ENCODE data around the gene MTUS2. TPM values are rescaled to one million over a fixed set of nuclear protein-coding genes. Genes with fewer than 3 reads are reported as not detected.

Gene MTUS2
- total RNA-seq, 1 experiment from 2014 or later: 0.05 TPM

DNA sequence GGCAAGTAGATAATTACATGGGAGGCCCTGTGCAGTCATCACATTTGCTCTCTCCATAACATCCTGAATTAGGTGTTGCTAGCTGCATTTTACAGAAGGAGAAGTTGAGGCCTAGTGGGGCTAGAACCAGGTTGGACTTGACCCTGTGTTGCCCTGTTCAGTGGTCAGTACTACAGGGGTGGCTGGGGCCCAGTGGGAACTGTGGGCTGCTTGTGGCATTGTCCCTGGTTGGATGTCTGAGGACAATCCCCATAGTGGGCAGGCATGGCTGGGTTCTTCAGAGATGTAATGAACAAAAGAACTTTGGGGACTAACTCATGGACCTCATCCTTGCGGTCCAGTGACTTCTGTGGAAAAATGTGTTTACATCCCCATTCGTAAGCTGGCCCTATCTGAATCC lies 38.9 kb downstream of the MTUS2 start:
- no peak for DNase-seq (ENCODE audit: low spot score)

DNA sequence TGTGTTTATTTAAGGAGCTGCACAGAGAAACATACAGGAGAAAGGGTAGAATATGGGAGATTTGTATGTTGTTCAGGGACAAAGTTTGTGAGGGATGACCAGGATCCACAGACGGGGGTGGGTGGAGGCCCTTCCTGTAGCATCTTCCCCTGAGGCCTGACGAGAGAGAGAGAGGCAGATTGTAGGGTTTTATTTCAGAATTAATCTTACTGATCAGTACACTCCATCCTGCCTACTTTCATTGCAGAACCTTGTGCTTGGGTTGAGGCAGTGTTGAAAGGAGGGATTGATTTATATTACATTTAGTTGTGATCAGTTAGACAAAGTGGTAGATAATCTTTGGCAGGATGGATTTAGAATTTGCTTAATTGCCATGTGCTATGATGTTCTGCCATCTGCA lies 39.6 kb downstream of the MTUS2 start:
- no peak for DNase-seq (ENCODE audit: low spot score)

DNA sequence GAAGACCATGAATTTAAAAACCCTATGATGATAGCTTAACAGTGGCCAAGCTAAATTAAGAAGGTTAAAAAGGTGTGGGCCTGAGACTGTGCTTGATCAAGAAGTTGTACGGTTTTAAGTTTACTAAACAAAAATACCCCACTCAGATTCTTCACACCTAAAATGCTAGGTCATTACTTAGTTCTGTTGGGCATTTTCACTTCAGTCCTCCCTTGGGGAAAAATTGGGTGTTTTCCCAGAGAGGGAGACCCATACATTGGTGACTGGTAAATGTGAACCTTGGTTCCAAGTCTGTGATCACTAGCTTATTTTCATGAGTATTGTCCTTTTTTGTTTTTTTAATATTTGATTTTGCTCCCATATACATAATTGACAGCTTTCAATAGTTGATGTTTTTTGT lies 44.4 kb downstream of the MTUS2 start:
- no peak for DNase-seq (ENCODE audit: low spot score)

DNA sequence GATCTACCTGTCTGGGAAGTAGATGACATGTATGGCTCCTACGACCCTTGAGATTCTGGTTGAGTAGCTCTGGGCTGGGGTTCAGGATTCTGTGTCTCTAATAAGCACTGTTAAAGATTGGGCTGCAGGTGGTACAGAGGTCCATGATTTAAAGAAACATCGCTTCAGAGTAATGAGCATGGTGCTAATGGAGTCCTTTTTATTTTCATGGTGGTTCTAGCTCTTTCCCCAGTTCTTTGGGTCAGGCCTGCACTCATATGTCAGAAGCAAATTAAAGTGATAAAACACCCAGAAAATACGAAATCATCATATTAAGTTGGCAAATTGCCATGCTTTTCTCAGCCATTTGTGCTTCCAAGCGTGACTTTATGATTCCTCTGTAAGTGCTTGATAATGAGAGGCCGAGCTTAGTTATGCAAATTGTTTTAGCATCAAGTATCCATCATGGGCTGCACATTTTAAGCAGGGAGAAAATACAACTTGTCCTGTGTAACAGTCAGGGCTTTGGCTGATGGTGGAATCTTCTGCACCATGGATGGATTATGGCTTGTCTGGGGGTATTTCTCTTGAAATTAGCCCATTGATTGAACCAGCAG lies 45.1 kb downstream of the MTUS2 start:
- DNase-seq (ENCODE audit: low spot score): no peak

DNA sequence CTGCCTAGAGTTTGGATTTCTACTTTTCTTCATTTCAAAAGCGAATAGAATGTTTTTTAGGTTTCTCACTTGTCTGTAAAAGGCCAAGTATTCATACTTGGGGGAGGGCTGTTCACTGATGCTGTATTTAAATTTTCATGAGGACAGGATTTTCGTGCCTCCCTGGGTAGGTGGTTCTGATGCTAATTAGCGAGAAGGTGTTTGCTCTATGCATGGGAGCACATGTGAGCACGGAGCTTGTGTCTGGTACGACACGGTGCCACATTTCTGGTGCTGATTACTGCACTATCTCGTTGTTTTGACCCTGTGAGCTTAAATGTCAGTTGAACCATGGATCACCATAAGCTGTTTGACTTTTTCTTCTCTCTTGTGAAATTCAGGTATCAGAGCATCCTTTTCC lies 45.8 kb downstream of the MTUS2 start:
- no peak for DNase-seq (ENCODE audit: low spot score)

DNA sequence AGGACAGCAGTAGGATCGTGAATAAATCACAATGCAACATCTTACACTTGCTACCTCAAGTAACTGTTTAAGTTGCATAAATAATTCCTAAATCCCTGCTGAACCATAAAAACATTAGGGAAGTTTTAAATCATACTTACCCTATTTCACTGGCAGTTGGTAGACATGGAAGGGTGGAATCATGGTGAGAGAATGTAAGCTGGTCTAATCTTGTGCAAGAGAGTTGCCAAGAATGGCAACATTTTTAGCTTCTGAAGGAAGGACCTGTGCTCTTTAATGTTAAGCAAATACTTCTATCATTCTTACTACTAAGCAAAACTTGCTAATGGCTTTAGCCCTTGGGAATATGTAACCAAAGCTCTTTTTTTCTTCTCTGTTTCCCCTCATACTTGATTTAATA lies 46.8 kb downstream of the MTUS2 start:
- DNase-seq (ENCODE audit: low spot score): no peak

DNA sequence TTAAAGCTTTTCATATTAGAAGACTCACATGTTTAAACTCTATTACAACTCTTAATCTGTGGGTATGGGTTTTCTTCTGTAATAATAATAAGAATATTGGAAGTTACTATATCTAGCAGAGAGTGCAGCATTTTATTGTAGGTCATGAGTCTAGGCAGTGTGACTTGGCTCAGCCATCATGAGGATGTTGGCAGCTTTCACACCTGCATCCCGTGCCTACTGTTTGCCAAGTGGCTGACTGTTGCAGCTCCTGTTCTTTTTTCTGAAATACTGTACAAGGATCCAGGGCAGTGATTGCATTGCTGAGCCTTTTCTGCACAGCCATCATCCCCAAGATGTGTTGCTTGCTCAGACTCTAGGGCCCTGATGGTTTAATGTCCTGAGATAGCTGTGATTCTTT lies 47.4 kb downstream of the MTUS2 start:
- DNase-seq (ENCODE audit: low spot score): no peak

DNA sequence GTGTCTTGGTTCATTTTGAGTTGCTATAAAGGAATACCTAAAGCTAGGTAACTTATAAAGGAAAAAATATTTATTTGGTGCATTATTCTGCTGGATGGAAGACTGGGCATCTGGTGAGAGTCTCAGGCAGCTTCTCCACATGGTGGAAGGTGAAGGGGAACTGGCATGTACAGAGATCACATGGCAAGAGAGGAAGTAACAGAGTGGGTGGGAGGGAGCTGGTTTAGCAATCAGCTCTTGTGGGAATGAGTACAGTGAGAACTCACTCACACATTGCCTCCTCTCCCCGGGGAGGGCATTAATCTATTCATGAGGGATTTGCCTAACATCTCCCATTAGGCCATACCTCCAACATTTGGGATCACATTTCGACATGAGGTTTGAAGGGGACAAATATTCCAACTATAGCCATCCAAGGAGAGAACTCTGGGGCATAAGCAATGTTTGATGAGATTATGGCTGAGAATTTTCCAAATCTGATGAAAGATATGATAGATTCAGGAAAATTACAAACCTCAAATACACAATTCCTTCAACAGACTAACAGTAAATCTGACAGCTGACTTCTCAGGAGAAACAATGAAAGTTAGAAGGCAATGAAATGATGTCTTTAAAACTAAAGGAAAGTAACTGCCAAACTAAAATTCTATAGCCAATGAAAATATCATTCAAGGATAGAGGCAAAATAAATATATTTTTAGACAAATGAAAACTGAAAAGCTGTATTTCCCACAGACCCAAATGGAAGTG lies 52.5 kb downstream of the MTUS2 start:
- no peak for DNase-seq (ENCODE audit: low spot score)

DNA sequence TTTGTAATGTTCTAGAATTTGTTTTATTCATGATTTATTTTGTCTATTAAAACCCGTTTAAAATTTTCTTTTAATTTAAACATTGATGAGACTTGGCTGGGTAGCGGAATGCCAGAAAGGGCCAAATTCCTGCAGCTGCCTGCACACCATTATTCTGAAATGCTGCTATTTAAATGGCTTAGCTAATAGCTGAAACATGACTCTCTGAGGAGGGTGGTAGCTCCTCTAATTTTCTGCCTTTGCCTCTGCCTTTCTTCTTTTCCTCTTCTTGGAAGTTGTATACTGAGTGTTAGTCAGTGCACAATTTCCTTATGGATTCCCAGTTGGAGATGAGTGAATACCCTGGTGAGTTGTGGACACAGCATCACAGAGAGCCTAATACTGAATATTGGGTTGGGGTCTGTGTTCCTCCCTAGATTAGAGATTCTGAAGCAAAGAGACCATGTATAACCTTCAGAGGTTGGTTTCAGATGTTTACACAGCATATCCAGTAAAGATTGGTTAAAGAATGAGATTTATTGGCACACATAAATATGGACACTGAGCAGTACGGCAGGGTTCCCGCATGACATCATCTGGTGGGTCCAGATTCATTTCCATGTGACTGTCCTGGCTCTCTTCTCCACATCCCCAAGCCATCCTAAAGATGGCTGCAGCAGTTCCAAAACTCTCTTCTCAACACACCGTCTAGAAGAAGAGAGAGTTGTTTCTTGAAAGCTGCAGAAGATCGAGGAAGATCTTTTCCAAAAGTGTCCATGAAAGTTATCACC lies 55.9 kb downstream of the MTUS2 start:
- DNase-seq (ENCODE audit: low spot score): no peak

DNA sequence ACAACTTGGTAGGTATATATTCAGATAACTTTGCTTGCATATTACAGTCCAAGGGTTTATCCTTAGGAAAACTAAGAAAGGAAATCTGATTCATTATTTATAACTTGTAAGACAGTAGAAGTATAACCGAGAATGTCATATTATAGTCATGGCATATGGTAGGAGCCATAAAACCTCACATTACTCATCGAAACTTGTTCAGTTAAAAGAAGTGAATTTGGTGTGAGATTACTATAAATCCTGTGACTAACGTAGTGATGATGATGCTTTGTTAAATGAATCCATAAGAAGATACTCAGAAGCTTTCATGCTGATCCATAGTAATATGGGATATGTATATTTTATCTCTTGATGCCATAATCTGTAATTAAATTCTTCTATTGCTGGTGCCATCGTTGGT lies 57.3 kb downstream of the MTUS2 start:
- no peak for DNase-seq (ENCODE audit: low spot score)

DNA sequence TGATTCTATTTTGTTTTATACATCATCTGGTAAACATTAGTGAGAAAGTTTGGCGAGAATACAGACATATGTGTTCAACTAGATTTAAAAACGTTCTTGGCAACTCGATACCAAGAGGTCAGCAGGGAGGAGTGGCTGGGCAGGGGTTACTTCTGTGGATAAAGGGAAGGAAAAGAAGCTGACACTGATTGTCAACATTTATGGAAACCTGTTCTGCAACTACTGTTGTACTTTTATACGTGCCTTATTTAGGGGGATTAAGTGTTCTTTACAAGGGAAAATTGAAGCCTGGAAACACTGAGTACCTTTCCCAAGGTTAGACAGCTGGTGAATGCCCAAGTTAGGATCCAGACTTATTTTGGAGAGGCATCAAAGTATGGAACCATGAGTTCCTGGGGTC lies 65.0 kb downstream of the MTUS2 start:
- DNase-seq (ENCODE audit: low spot score): no peak

DNA sequence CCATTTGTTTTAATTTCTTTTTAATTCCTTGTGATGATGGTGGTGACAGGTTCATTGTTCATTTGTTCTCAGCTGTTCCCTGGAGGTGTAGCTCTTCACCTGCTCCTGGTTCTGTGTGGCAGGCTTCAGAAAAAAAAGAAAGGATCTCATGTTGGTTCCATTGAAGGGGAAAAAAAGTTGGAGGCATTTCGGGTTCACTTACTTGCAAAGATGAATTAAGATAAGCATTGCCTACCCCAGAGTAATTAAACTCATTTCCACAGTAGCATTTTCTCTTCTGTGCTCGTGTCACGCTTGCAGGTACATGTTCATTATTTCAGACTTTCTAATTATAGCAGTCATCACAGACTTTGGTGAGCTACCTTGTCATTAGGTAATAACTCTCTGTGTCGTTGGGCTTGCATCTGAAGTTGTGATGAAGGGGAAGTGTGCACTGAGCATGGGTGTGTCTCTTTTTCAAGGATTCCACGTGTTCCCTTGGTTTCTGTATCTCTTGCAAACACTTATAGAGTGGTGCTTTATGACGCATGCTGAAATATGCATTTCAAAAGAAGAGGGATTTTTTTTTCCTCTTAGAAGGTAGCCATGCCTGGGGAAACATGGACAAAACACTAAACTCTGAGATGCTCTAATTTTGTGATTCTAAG lies 69.1 kb downstream of the MTUS2 start:
- no peak for DNase-seq (ENCODE audit: low spot score)

DNA sequence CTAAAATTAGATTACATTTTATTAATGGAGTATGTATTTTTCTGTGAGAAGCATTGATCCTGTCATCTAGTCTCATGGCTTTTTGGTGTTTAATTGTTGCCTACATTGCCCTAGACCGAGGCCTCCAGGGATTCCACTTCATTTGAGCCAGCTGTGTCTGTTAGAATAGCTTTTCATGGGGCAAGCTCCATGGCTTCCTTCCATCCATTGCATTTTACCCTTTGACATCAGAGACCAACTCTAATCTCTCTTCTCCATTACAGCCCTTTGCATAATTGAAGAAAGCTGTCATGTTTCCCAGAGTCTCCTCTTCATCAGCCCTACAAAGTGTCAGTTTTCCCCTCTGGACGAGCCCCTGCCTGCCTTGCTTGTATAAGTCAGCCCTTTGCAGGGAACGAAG lies 70.6 kb downstream of the MTUS2 start:
- no peak for DNase-seq (ENCODE audit: low spot score)

DNA sequence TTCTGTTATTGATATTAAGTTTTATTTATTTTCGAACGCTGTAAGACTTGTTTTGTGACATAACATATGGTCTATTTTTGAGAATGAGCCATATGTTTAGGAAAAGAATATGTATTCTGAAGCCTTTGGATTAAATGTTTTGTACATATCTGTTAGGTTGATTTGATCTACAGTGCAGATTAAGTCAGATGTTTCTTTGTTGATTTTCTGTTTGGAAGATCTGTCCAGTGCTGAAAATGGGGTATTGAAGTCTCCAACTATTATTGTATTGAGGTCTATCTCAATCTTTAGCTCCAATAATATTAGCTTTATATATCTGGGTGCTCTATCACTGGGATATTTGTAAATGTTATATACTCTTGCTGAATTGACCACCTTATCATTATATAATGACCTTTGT lies 97.9 kb downstream of the MTUS2 start:
- no peak for DNase-seq (ENCODE audit: low spot score)

DNA sequence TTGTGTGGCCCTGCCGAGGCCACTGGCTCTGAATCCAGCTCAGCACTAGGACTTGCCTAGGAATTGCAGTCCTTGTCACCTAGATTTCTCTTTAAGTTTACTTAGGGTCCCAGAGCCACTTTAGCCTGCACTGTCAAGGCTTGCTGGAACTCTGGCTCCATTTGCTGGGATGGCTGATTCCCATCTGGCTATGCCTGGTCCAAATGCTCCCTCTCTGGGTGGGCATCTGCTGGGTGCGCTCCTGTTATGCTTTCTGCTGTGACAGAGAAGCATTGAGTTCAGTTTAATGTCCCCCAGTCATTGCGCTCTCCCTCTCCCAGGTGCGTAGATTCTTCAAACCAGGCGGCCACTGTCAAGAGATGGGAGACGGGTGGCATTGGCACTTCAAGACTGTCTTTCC lies 102.2 kb downstream of the MTUS2 start:
- no peak for DNase-seq (ENCODE audit: low spot score)

DNA sequence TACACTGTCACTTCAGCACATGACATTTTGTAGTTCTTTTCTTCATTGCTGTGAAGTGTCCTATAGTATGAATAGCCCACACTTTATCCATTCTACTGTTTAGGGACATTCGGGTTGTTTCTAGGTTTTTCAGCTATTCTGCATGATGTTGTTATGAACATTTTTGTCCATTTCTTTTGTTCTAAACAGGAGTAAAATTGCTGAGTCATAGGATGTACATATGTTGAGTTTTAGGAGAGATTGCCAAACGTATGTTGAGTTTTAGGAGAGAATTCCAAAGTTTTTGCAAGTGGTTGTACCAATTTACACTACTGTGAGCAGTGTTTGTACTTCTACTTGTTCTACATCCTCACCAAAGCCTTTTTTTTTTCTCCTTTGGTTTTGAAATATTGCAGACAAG lies 115.0 kb downstream of the MTUS2 start:
- DNase-seq (ENCODE audit: low spot score): no peak

DNA sequence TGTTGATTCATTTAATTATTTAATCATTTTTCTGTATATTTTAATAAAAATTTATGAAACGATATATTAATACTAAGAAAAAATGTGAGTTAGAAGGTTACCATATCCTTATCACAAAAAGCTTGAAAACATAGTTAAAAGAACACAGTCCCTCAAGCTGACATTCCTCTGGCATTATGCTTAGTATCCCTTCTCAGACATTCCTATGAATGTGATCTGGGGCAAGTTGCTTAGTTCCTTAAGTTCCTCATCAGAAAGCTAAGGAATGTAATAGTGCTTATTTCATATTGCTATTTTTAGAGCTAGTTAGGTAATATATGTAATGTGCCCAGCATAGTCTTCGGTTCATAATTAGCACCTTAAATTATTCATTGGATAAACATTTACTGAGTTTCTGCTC lies 122.8 kb downstream of the MTUS2 start:
- no peak for DNase-seq (ENCODE audit: low spot score)

DNA sequence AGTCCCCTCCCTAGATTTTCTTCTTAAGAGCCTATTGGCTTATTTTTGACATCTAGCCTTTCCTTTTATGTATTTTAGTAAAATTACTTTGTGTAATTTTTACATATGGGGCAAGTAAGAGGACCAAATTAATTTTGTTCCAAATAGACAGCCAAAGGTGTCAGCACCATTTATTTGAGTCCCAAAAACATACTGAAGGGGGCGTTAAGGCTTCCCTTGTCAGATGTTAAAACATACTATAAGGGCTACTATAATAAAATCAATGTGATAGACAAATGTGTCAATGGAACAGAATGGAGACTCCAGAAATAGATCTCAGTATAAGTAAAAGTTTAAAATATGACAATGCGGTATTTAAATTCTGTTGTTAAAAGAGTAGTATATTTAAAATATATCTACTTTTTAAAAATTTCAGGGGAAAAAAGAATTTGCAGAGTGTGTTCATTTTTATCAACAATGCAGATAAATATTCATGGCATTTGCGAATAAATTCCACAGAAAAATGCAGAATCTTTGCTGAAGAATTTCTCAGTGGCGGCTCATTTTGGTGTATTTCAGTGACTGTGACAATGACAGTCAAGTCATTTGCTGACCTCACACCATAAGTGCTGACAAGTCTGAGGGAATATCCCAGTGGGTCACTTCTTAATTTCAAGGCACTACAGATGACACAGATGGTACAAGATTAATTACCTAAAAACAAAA lies 133.7 kb downstream of the MTUS2 start:
- peak; percentile 32 for DNase-seq (ENCODE audit: low spot score)

DNA sequence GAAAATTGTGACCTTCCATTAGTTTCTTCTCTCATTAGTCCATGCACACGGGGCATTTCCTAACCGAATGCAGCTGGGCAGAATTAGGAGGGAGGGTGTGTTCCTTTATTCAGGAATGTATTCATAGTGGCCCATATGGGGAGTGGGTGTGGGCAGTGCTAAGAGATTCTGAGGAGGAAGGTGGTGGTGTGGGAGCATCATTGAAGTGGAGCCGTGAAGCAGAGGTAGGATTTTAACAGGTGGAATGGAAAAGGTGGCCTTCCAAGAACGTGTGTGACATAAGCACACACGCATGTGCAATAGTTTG lies 134.2 kb downstream of the MTUS2 start:
- no peak for DNase-seq (ENCODE audit: low spot score)

DNA sequence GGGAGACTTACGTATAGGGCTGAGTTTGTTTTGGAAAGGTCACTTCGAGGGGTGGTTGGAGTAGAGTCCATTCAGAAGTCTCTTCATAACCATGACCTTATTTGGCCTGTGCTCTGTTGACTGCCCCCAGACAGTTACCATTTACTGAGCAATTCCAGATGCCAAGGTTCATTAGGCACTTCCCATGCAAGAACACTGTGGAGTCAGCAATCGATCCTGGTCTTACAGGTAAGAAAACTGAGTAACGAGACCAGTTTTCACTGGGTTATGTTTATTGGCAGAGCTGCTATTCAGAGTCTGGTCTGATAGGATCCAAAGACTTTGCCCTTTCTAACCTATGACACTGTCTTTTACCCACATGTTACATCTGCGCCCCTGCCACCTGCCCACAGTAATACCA lies 134.7 kb downstream of the MTUS2 start:
- no peak for DNase-seq (ENCODE audit: low spot score)

DNA sequence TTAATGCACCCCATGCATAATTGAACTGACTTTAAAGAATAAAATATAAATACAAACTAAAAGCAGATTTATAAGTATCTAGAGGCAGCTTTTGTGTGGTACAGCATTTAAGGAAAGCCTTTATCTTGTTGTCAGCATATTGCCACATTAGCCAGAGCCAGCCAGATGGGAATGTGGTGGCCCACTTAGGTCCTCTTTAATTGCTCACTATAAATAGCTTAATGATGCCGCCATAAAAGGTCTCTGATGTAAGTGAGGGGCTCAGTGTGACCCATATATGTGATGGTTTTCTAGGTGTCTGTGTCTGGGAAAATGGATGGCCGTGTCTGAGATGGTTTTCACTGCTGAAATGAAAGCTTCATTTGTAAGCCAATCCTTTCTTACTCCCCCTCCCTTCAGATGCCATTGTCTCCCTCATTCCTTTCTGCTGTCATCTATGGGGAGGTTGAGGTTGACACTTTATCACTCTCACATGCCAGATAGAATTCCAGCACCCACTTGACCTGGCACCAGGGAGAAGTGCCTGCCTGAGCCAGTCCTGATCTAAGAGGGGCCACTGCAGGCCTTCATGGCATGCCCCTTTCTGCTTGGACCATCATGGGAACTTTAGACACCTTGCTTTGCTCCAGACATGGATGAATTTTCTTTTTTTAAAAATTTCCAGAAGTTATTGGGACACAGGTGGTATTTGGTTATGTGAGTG lies 135.3 kb downstream of the MTUS2 start:
- DNase-seq (ENCODE audit: low spot score): no peak

All from HT-29 (cell line).